ENCODE measurements around the gene NACC1.
A peak's percentile ranks its signal among the peaks of the same experiment; 100 is the strongest.

Gene NACC1

DNA sequence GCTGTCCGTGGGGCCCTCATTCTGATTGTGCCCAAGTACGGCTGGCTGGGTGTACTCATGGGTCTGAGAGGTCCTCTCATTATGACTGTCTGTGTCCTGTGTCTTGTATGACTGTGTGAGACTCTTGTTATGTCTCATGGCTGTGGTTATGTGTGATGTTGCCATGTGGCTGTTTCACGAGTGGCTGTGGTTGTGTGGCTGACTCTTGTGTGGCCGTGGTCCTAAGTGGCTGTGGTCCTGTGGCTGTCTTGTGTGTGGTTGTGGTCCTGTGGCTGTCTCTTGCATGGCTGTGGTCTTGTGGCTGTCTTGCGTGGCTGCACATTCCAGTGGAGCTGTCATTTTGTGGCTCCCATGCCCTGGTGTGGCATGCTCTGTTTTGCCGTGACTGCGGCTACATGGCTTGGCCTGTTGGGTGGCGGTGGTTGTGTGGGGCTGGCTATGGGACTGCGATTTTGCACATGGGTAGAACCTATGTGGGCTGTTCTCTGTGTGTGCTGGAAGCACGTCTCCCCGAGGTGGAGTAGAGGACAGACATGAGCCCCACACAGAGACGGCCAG, 18.0 kb upstream of the NACC1 start:
- Histone ChIP-seq H3K9ac (peak overlapping the region; percentile 78 to 98 (median 85)), H3K27me3 (peaks cover 0 to 29% (median 20%) of the 10 kb centered on the region in 11 experiments; a peak in 14 of 22 replicates), H3K4me1 (peaks cover 58 to 90% (median 77%) of the 10 kb centered on the region in 10 experiments), H4K20me1 (peaks cover 3 to 48% (median 34%) of the 10 kb centered on the region in 11 experiments; a peak in 19 of 22 replicates), H3K4me2 (peak overlapping the region; percentile 79 to 100 (median 98)), H3K36me3 (peaks cover 0 to 32% (median 20%) of the 10 kb centered on the region in 11 experiments; a peak in 19 of 22 replicates), H3K4me3 (peak overlapping the region; percentile 69 to 87 (median 79); a peak in 19 of 20 replicates), H3K9me3 (replicated peaks in 1 of 11) (no peaks in the 10 kb centered on the region), H3K27ac (peak overlapping the region; percentile 70 to 87 (median 81))
- no peak for TF ChIP-seq Cebpa-rat (IDR thresholded peaks at IDR 0.05)

- no peak for TF ChIP-seq Cebpa-rat (IDR thresholded peaks at IDR 0.05)
- Histone ChIP-seq H3K27me3 (peaks cover 0 to 28% (median 20%) of the 10 kb centered on the region in 11 experiments; a peak in 14 of 22 replicates), H3K9me3 (replicated peaks in 1 of 11) (no peaks in the 10 kb centered on the region), H3K9ac (peak overlapping the region; percentile 84 to 98 (median 94)), H3K4me2 (peak overlapping the region; percentile 79 to 100 (median 98)), H3K36me3 (peaks cover 0 to 34% (median 20%) of the 10 kb centered on the region in 11 experiments; a peak in 19 of 22 replicates), H3K4me3 (peak overlapping the region; percentile 69 to 87 (median 79)), H3K4me1 (peaks cover 60 to 90% (median 77%) of the 10 kb centered on the region in 10 experiments), H3K27ac (peak overlapping the region; percentile 78 to 99 (median 97); a peak in 20 of 22 replicates), H4K20me1 (peaks cover 3 to 44% (median 34%) of the 10 kb centered on the region in 11 experiments; a peak in 19 of 22 replicates)
Observed at GRCh38 chr19:13100841-13101589, 17.0 kb upstream of the NACC1 start.

DNA sequence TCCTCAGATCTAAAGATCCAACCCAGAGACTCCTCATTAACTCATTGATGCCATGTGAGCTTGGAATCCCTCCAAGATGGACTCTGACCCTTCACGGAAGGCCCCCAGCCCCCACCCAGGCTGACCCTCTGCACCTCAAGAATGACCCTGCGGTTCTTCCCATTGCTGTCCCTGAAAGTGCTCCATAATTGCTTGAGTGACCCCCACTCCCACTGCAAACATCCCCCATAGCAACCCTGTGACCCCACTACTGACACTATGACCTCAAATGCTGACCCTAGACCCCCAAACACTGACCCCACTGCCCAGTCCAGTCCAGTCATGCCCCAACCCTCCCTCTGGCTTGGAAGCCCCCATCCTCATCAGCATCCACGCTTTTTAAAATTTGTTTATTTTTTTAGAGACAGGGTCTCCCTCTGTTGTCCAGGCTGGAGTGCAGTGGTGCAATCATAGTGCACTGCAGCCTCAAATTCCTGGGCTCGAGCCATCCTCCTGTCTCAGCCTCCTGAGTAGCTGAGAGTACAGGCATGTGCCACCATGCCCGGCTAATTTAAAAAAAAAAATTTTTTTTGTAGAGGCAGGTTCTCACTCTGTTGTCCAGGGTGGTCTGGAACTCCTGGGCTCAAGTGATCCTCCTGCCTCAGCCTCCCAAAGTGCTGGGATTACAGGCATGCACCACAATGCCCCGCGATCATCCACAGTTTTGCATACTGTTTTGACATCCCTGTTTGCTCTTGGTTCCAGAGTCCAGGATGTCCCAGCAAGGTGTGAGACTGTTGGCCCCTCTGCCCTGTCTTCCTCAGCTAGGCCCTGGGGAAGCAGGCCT, 16.3 kb upstream of the NACC1 start:
- H3K36me3 ChIP-seq, result peaks cover 0 to 39% (median 20%) of the 10 kb centered on the region in 11 experiments; a peak in 19 of 22 replicates
- H3K27me3 ChIP-seq, result peaks cover 0 to 20% (median 15%) of the 10 kb centered on the region in 11 experiments; a peak in 14 of 22 replicates
- H3K4me1 ChIP-seq, result peaks cover 58 to 88% (median 75%) of the 10 kb centered on the region in 10 experiments
- peak overlapping the region; percentile 79 to 100 (median 98) for H3K4me2 ChIP-seq
- H3K27ac ChIP-seq, result peak overlapping the region; percentile 78 to 99 (median 97)
- no peak for TF ChIP-seq Cebpa-rat (IDR thresholded peaks at IDR 0.05)
- peak overlapping the region; percentile 69 to 87 (median 79) for H3K4me3 ChIP-seq
- H3K9ac ChIP-seq, result peak overlapping the region; percentile 84 to 98 (median 94)
- H3K9me3 ChIP-seq (replicated peaks in 1 of 11), result no peaks in the 10 kb centered on the region
- H4K20me1 ChIP-seq, result peaks cover 3 to 41% (median 34%) of the 10 kb centered on the region in 11 experiments; a peak in 19 of 22 replicates

GRCh38 chr19:13102416-13102665, 15.7 kb upstream of the NACC1 start:
- H3K4me1 ChIP-seq, result peaks cover 58 to 88% (median 78%) of the 10 kb centered on the region in 10 experiments
- no peak for TF ChIP-seq Cebpa-rat (IDR thresholded peaks at IDR 0.05)
- peak overlapping the region; percentile 69 to 87 (median 79) for H3K4me3 ChIP-seq
- no peaks in the 10 kb centered on the region for H3K9me3 ChIP-seq (replicated peaks in 1 of 11)
- H3K27me3 ChIP-seq, result peaks cover 0 to 15% (median 10%) of the 10 kb centered on the region in 11 experiments; a peak in 13 of 22 replicates
- H3K36me3 ChIP-seq, result peaks cover 1 to 45% (median 23%) of the 10 kb centered on the region in 11 experiments; a peak in 21 of 22 replicates
- peak overlapping the region; percentile 78 to 99 (median 97) for H3K27ac ChIP-seq
- peak overlapping the region; percentile 84 to 98 (median 94) for H3K9ac ChIP-seq
- H4K20me1 ChIP-seq, result peaks cover 3 to 41% (median 34%) of the 10 kb centered on the region in 11 experiments; a peak in 18 of 22 replicates
- peak overlapping the region; percentile 79 to 100 (median 98) for H3K4me2 ChIP-seq

GRCh38 chr19:13102666-13103580, 15.1 kb upstream of the NACC1 start, which contains the start of gene LYL1:
TSS of gene LYL1 (minus strand) at chr19:13102858. CDS start at chr19:13101171, 1,687 bp downstream.
- peaks cover 3 to 41% (median 34%) of the 10 kb centered on the region in 11 experiments; a peak in 18 of 22 replicates for H4K20me1 ChIP-seq
- H3K36me3 ChIP-seq, result peaks cover 7 to 51% (median 28%) of the 10 kb centered on the region in 11 experiments; a peak in 21 of 22 replicates
- peak within 1 kb of the TSS; percentile 79 to 100 (median 98) for H3K4me2 ChIP-seq
- H3K4me3 ChIP-seq, result peak within 1 kb of the TSS; percentile 69 to 87 (median 79)
- peaks cover 59 to 93% (median 81%) of the 10 kb centered on the region in 10 experiments for H3K4me1 ChIP-seq
- TF ChIP-seq Cebpa-rat (IDR thresholded peaks at IDR 0.05), result no peak
- peaks cover 0 to 9% (median 4%) of the 10 kb centered on the region in 11 experiments; a peak in 7 of 22 replicates for H3K27me3 ChIP-seq
- peak within 1 kb of the TSS; percentile 78 to 99 (median 97) for H3K27ac ChIP-seq
- no peaks in the 10 kb centered on the region for H3K9me3 ChIP-seq (replicated peaks in 1 of 11)
- peak within 1 kb of the TSS; percentile 84 to 98 (median 94) for H3K9ac ChIP-seq

- peak overlapping the region; percentile 69 to 87 (median 79); a peak in 19 of 20 replicates for H3K4me3 ChIP-seq
- peak overlapping the region; percentile 78 to 99 (median 97) for H3K27ac ChIP-seq
- H3K36me3 ChIP-seq, result peaks cover 15 to 57% (median 34%) of the 10 kb centered on the region in 11 experiments; a peak in 21 of 22 replicates
- H3K4me2 ChIP-seq, result peak overlapping the region; percentile 79 to 100 (median 98)
- peaks cover 3 to 37% (median 30%) of the 10 kb centered on the region in 11 experiments; a peak in 18 of 22 replicates for H4K20me1 ChIP-seq
- peak in 7 of 11 experiments; percentile 14 to 81 (median 63); a peak in 7 of 22 replicates for TF ChIP-seq Cebpa-rat (IDR thresholded peaks at IDR 0.05)
- H3K9ac ChIP-seq, result peak overlapping the region; percentile 84 to 98 (median 94)
- H3K27me3 ChIP-seq, result peaks cover 0 to 5% (median 3%) of the 10 kb centered on the region in 11 experiments; a peak in 5 of 22 replicates
- no peaks in the 10 kb centered on the region for H3K9me3 ChIP-seq (replicated peaks in 1 of 11)
- peaks cover 57 to 92% (median 85%) of the 10 kb centered on the region in 10 experiments for H3K4me1 ChIP-seq
Observed at GRCh38 chr19:13103581-13104359, 14.3 kb upstream of the NACC1 start.

All from BLaER1 treated with 17β-estradiol and CSF1 and Interleukin-3, amounts not matched to agents 10 nM and 100 nM (cell line).